ENCODE data around the gene CACNA1B.

Gene CACNA1B

GRCh38 chr9:137978262-137978714 is 100.7 kb downstream of the CACNA1B start:
- Histone ChIP-seq H3K79me1 (ENCODE audit: low read length) (no peaks in the 10 kb centered on the region), H2AK5ac (ENCODE audit: low read length) (no peak overlapping the region), H4K5ac (ENCODE audit: low read length) (no peak overlapping the region), H2BK5ac (ENCODE audit: low read length) (no peak overlapping the region), H3K79me2 (ENCODE audit: control insufficient read depth, insufficient read depth, low read length) (no peaks in the 10 kb centered on the region), H3K27ac (ENCODE audit: low read depth, low read length) (no peak overlapping the region), H3K4me2 (ENCODE audit: low read length) (no peak overlapping the region), H3K4me1 (ENCODE audit: control insufficient read depth, low read depth, low read length) (no peaks in the 10 kb centered on the region), H4K8ac (ENCODE audit: low read depth, low read length) (no peak overlapping the region), H3K23ac (ENCODE audit: low read length) (no peak overlapping the region), H3K4me3 (ENCODE audit: low read length) (no peak overlapping the region), H3K27me3 (ENCODE audit: insufficient read depth, low read length, poor library complexity) (no peaks in the 10 kb centered on the region), H2BK15ac (replicated peaks; ENCODE audit: low read depth) (no peak overlapping the region), H3K36me3 (ENCODE audit: control insufficient read depth, insufficient read depth, low read length) (peaks cover 2% of the 10 kb centered on the region), H2BK120ac (ENCODE audit: low read depth, low read length) (no peak overlapping the region), H3K9ac (ENCODE audit: low read length) (no peak overlapping the region), H3K56ac (ENCODE audit: low read length) (no peak overlapping the region), H3K4ac (ENCODE audit: low read depth, low read length) (no peak overlapping the region), H3K18ac (ENCODE audit: low read length) (no peak overlapping the region)
- WGBS (ENCODE audit: extremely low coverage, insufficient coverage, low lambda C conversion rate) = no CpG with 5 or more reads among the region's 4 CpGs
- no peak for DNase-seq

GRCh38 chr9:137982200-137982599 is 104.6 kb downstream of the CACNA1B start:
- Histone ChIP-seq H3K27me3 (ENCODE audit: insufficient read depth, low read length, poor library complexity) (no peaks in the 10 kb centered on the region), H2BK120ac (ENCODE audit: low read depth, low read length) (no peak overlapping the region), H3K9ac (ENCODE audit: low read length) (no peak overlapping the region), H2BK5ac (ENCODE audit: low read length) (no peak overlapping the region), H3K36me3 (ENCODE audit: control insufficient read depth, insufficient read depth, low read length) (peaks cover 2% of the 10 kb centered on the region), H3K79me1 (ENCODE audit: low read length) (no peaks in the 10 kb centered on the region), H3K23ac (ENCODE audit: low read length) (no peak overlapping the region), H3K4ac (ENCODE audit: low read depth, low read length) (no peak overlapping the region), H4K8ac (ENCODE audit: low read depth, low read length) (no peak overlapping the region), H4K5ac (ENCODE audit: low read length) (no peak overlapping the region), H2AK5ac (ENCODE audit: low read length) (no peak overlapping the region), H3K4me1 (ENCODE audit: control insufficient read depth, low read depth, low read length) (no peaks in the 10 kb centered on the region), H3K27ac (ENCODE audit: low read depth, low read length) (no peak overlapping the region), H3K4me2 (ENCODE audit: low read length) (no peak overlapping the region), H2BK15ac (replicated peaks; ENCODE audit: low read depth) (no peak overlapping the region), H3K18ac (ENCODE audit: low read length) (no peak overlapping the region), H3K79me2 (ENCODE audit: control insufficient read depth, insufficient read depth, low read length) (no peaks in the 10 kb centered on the region), H3K4me3 (ENCODE audit: low read length) (no peak overlapping the region), H3K56ac (ENCODE audit: low read length) (no peak overlapping the region)
- DNase-seq = no peak
- WGBS (ENCODE audit: extremely low coverage, insufficient coverage, low lambda C conversion rate) = no CpG with 5 or more reads among the region's 1 CpG

GRCh38 chr9:137984005-137984404 is 106.4 kb downstream of the CACNA1B start:
- Histone ChIP-seq H3K4me1 (ENCODE audit: control insufficient read depth, low read depth, low read length) (no peaks in the 10 kb centered on the region), H2BK15ac (replicated peaks; ENCODE audit: low read depth) (no peak overlapping the region), H3K36me3 (ENCODE audit: control insufficient read depth, insufficient read depth, low read length) (peaks cover 2% of the 10 kb centered on the region), H4K8ac (ENCODE audit: low read depth, low read length) (no peak overlapping the region), H3K79me2 (ENCODE audit: control insufficient read depth, insufficient read depth, low read length) (no peaks in the 10 kb centered on the region), H3K27ac (ENCODE audit: low read depth, low read length) (no peak overlapping the region), H3K18ac (ENCODE audit: low read length) (no peak overlapping the region), H3K4ac (ENCODE audit: low read depth, low read length) (no peak overlapping the region), H2AK5ac (ENCODE audit: low read length) (no peak overlapping the region), H3K4me3 (ENCODE audit: low read length) (no peak overlapping the region), H3K79me1 (ENCODE audit: low read length) (no peaks in the 10 kb centered on the region), H2BK120ac (ENCODE audit: low read depth, low read length) (no peak overlapping the region), H3K4me2 (ENCODE audit: low read length) (no peak overlapping the region), H2BK5ac (ENCODE audit: low read length) (no peak overlapping the region), H3K27me3 (ENCODE audit: insufficient read depth, low read length, poor library complexity) (no peaks in the 10 kb centered on the region), H3K9ac (ENCODE audit: low read length) (no peak overlapping the region), H3K23ac (ENCODE audit: low read length) (no peak overlapping the region), H3K56ac (ENCODE audit: low read length) (no peak overlapping the region), H4K5ac (ENCODE audit: low read length) (no peak overlapping the region)
- WGBS (ENCODE audit: extremely low coverage, insufficient coverage, low lambda C conversion rate) = no CpG with 5 or more reads among the region's 16 CpGs
- no peak for DNase-seq

GRCh38 chr9:137984520-137985257 is 107.1 kb downstream of the CACNA1B start:
- no peak overlapping the region for H3K9ac ChIP-seq (ENCODE audit: low read length)
- no peak overlapping the region for H3K23ac ChIP-seq (ENCODE audit: low read length)
- no peaks in the 10 kb centered on the region for H3K79me1 ChIP-seq (ENCODE audit: low read length)
- H2BK120ac ChIP-seq (ENCODE audit: low read depth, low read length) = no peak overlapping the region
- no peak overlapping the region for H3K4ac ChIP-seq (ENCODE audit: low read depth, low read length)
- no peak overlapping the region for H3K4me2 ChIP-seq (ENCODE audit: low read length)
- H3K56ac ChIP-seq (ENCODE audit: low read length) = no peak overlapping the region
- H3K79me2 ChIP-seq (ENCODE audit: control insufficient read depth, insufficient read depth, low read length) = no peaks in the 10 kb centered on the region
- no peak overlapping the region for H3K4me3 ChIP-seq (ENCODE audit: low read length)
- H3K27ac ChIP-seq (ENCODE audit: low read depth, low read length) = no peak overlapping the region
- no peak overlapping the region for H4K5ac ChIP-seq (ENCODE audit: low read length)
- H2AK5ac ChIP-seq (ENCODE audit: low read length) = no peak overlapping the region
- H3K27me3 ChIP-seq (ENCODE audit: insufficient read depth, low read length, poor library complexity) = no peaks in the 10 kb centered on the region
- no peak overlapping the region for H2BK5ac ChIP-seq (ENCODE audit: low read length)
- H2BK15ac ChIP-seq (replicated peaks; ENCODE audit: low read depth) = no peak overlapping the region
- no peak for DNase-seq
- H3K36me3 ChIP-seq (ENCODE audit: control insufficient read depth, insufficient read depth, low read length) = peaks cover 2% of the 10 kb centered on the region
- no peak overlapping the region for H4K8ac ChIP-seq (ENCODE audit: low read depth, low read length)
- no peaks in the 10 kb centered on the region for H3K4me1 ChIP-seq (ENCODE audit: control insufficient read depth, low read depth, low read length)
- no peak overlapping the region for H3K18ac ChIP-seq (ENCODE audit: low read length)
- no CpG with 5 or more reads among the region's 7 CpGs for WGBS (ENCODE audit: extremely low coverage, insufficient coverage, low lambda C conversion rate)

- H3K4me1 ChIP-seq (ENCODE audit: control insufficient read depth, low read depth, low read length) = no peaks in the 10 kb centered on the region
- H3K56ac ChIP-seq (ENCODE audit: low read length) = no peak overlapping the region
- no peak overlapping the region for H2BK15ac ChIP-seq (replicated peaks; ENCODE audit: low read depth)
- no peak overlapping the region for H4K8ac ChIP-seq (ENCODE audit: low read depth, low read length)
- H2BK120ac ChIP-seq (ENCODE audit: low read depth, low read length) = no peak overlapping the region
- no peaks in the 10 kb centered on the region for H3K79me1 ChIP-seq (ENCODE audit: low read length)
- H2BK5ac ChIP-seq (ENCODE audit: low read length) = no peak overlapping the region
- H3K27ac ChIP-seq (ENCODE audit: low read depth, low read length) = no peak overlapping the region
- H3K36me3 ChIP-seq (ENCODE audit: control insufficient read depth, insufficient read depth, low read length) = peaks cover 2% of the 10 kb centered on the region
- WGBS (ENCODE audit: extremely low coverage, insufficient coverage, low lambda C conversion rate) = no CpG with 5 or more reads among the region's 13 CpGs
- H3K4me2 ChIP-seq (ENCODE audit: low read length) = no peak overlapping the region
- H3K79me2 ChIP-seq (ENCODE audit: control insufficient read depth, insufficient read depth, low read length) = no peaks in the 10 kb centered on the region
- no peak overlapping the region for H3K18ac ChIP-seq (ENCODE audit: low read length)
- no peak overlapping the region for H3K4me3 ChIP-seq (ENCODE audit: low read length)
- no peak for DNase-seq
- H4K5ac ChIP-seq (ENCODE audit: low read length) = no peak overlapping the region
- no peaks in the 10 kb centered on the region for H3K27me3 ChIP-seq (ENCODE audit: insufficient read depth, low read length, poor library complexity)
- H3K4ac ChIP-seq (ENCODE audit: low read depth, low read length) = no peak overlapping the region
- H3K23ac ChIP-seq (ENCODE audit: low read length) = no peak overlapping the region
- no peak overlapping the region for H2AK5ac ChIP-seq (ENCODE audit: low read length)
- H3K9ac ChIP-seq (ENCODE audit: low read length) = no peak overlapping the region
These were observed 108.1 kb downstream of the CACNA1B start for GRCh38 chr9:137985637-137986071.
